Smooth muscle cell (in vitro differentiated cells): ENCODE measurements around the gene LMF1. TPM values are rescaled to one million over a fixed set of nuclear protein-coding genes. Genes with fewer than 3 reads are reported as not detected.

ENCODE experiments used
- DNase-seq: peaks from one replicate; lab custom pipeline; 2025; ENCODE audit not compliant: unreplicated experiment; lab: John Stamatoyannopoulos, UW
- H2AFZ ChIP-seq: fragments of 200-600 bp; sonication (generic); 2 replicates; pipeline ENCODE4 v1.6.0; 2016; ENCODE audit warnings: antibody characterized with exemption, low read depth, mild to moderate bottlenecking
- H3F3A ChIP-seq: fragments of 200-600 bp; sonication (generic); 2 replicates; pipeline ENCODE4 v1.6.0; 2017; ENCODE audit warnings: antibody characterized with exemption, low read depth
- H3K27ac ChIP-seq: fragments of 200-600 bp; sonication (generic); 2 replicates; pipeline ENCODE4 v1.5.1; 2016; ENCODE audit warnings: low read depth, mild to moderate bottlenecking
- H3K27me3 ChIP-seq: fragments of 200-600 bp; sonication (generic); 2 replicates; pipeline ENCODE4 v1.6.1; 2016; ENCODE audit warnings: low read depth, mild to moderate bottlenecking
- H3K36me3 ChIP-seq: fragments of 200-600 bp; sonication (generic); 2 replicates; pipeline ENCODE4 v1.5.1; 2016; ENCODE audit warnings: low read depth
- H3K4me1 ChIP-seq: fragments of 200-600 bp; sonication (generic); 2 replicates; pipeline ENCODE4 v1.5.1; 2016; ENCODE audit warnings: low read depth
- H3K4me2 ChIP-seq: fragments of 200-600 bp; sonication (generic); 2 replicates; pipeline ENCODE4 v1.6.0; 2016; ENCODE audit warnings: mild to moderate bottlenecking
- H3K4me3 ChIP-seq: fragments of 200-600 bp; sonication (generic); 2 replicates; pipeline ENCODE4 v1.5.1; 2016; ENCODE audit warnings: mild to moderate bottlenecking
- H3K79me2 ChIP-seq: fragments of 200-600 bp; sonication (generic); 2 replicates; pipeline ENCODE4 v1.6.0; 2016; ENCODE audit warnings: low read depth, mild to moderate bottlenecking
- H3K9ac ChIP-seq: fragments of 200-600 bp; sonication (generic); 2 replicates; pipeline ENCODE4 v1.6.0; 2016; ENCODE audit warnings: low read depth
- H3K9me3 ChIP-seq: fragments of 200-600 bp; sonication (generic); replicated peaks from 2 replicates; pipeline ENCODE4 v1.5.1; 2016; ENCODE audit warnings: low read depth
- H4K20me1 ChIP-seq: fragments of 200-600 bp; sonication (generic); 2 replicates; pipeline ENCODE4 v1.6.0; 2016; ENCODE audit warnings: low read depth
- CTCF ChIP-seq: fragments of 200-600 bp; sonication (generic); IDR thresholded peaks from 2 replicates; pipeline ENCODE4 v1.5.1; 2017; ENCODE audit warnings: borderline replicate concordance, mild to moderate bottlenecking, antibody characterized with exemption; ENCODE audit not compliant: insufficient read depth, poor library complexity, severe bottlenecking
- WGBS: methylation state at CpG from one replicate; pipeline ENCODE4 v1.1.7; 2016; ENCODE audit warnings: low lambda C conversion rate; 5-methylcytosine and 5-hydroxymethylcytosine counted together
- polyA plus RNA-seq: library from polyadenylated mRNA; unstranded; fragments of >200 nt; fragmentation: Nextera tagmentation; extraction: Ambion mirVana; gene quantifications from 2 replicates; pipeline ENCODE4 v1.2.1, GENCODE V29; 2016
- total RNA-seq: library from RNA; depleted of rRNA; stranded (reverse); fragments of >200 nt; gene quantifications from 2 replicates; pipeline ENCODE4 v1.2.3, GENCODE V29; 2014

Gene LMF1
- total and polyA plus RNA-seq, 2 experiments from 2014 or later: 25.3 to 29.8 TPM

GRCh38 chr16:922051-922450, 48.7 kb downstream of the LMF1 start:
- Histone ChIP-seq H3K36me3 (no peaks in the 10 kb centered on the region), H3K27ac (peak overlapping the region; percentile 73), H4K20me1 (peaks cover 19% of the 10 kb centered on the region), H3K79me2 (peaks cover 9% of the 10 kb centered on the region), H3K4me3 (no peak overlapping the region), H3K4me2 (peak overlapping the region; percentile 22), H2AFZ (no peak overlapping the region), H3K4me1 (peaks cover 9% of the 10 kb centered on the region), H3F3A (peaks cover 15% of the 10 kb centered on the region), H3K9me3 (no peaks in the 10 kb centered on the region), H3K27me3 (no peaks in the 10 kb centered on the region), H3K9ac (no peak overlapping the region)
- TF ChIP-seq CTCF: no peak
- DNase-seq: no peak
- WGBS: 77% methylated on average over 13 of the region's 13 CpGs

- Histone ChIP-seq H3K9me3 (no peaks in the 10 kb centered on the region), H3K4me2 (peak overlapping the region; percentile 35), H3F3A (peaks cover 15% of the 10 kb centered on the region), H4K20me1 (peaks cover 14% of the 10 kb centered on the region), H3K4me1 (peaks cover 9% of the 10 kb centered on the region), H3K79me2 (peaks cover 9% of the 10 kb centered on the region), H3K4me3 (no peak overlapping the region), H3K27ac (peak overlapping the region; percentile 73), H3K9ac (no peak overlapping the region), H2AFZ (no peak overlapping the region), H3K27me3 (no peaks in the 10 kb centered on the region), H3K36me3 (no peaks in the 10 kb centered on the region)
- 97% methylated on average over 32 of the region's 32 CpGs for WGBS
- no peak for TF ChIP-seq CTCF
- DNase-seq: no peak
Measured at GRCh38 chr16:921321-921905, 49.4 kb downstream of the LMF1 start.

GRCh38 chr16:920717-921116, 50.1 kb downstream of the LMF1 start:
- Histone ChIP-seq H3K4me1 (peaks cover 9% of the 10 kb centered on the region), H3K27me3 (no peaks in the 10 kb centered on the region), H3K9ac (no peak overlapping the region), H4K20me1 (peaks cover 7% of the 10 kb centered on the region), H3K4me2 (peak overlapping the region; percentile 35), H3K79me2 (peaks cover 9% of the 10 kb centered on the region), H2AFZ (no peak overlapping the region), H3K36me3 (no peaks in the 10 kb centered on the region), H3K27ac (peak overlapping the region; percentile 73), H3F3A (peaks cover 15% of the 10 kb centered on the region), H3K4me3 (no peak overlapping the region), H3K9me3 (no peaks in the 10 kb centered on the region)
- TF ChIP-seq CTCF: no peak
- WGBS: 37% methylated on average over 18 of the region's 18 CpGs
- DNase-seq: peak; percentile 27

- peaks cover 6% of the 10 kb centered on the region for H3K4me1 ChIP-seq
- peak overlapping the region; percentile 73 for H3K27ac ChIP-seq
- TF ChIP-seq CTCF: no peak
- H3K9ac ChIP-seq: no peak overlapping the region
- H3K9me3 ChIP-seq: no peaks in the 10 kb centered on the region
- H3K4me2 ChIP-seq: peak overlapping the region; percentile 35
- no peaks in the 10 kb centered on the region for H3K36me3 ChIP-seq
- peaks cover 3% of the 10 kb centered on the region for H4K20me1 ChIP-seq
- H3F3A ChIP-seq: peaks cover 15% of the 10 kb centered on the region
- H3K4me3 ChIP-seq: no peak overlapping the region
- peak; percentile 27 for DNase-seq
- H3K79me2 ChIP-seq: peaks cover 9% of the 10 kb centered on the region
- no peak overlapping the region for H2AFZ ChIP-seq
- H3K27me3 ChIP-seq: no peaks in the 10 kb centered on the region
- 57% methylated on average over 23 of the region's 23 CpGs for WGBS
Measured at GRCh38 chr16:920051-920681, 50.6 kb downstream of the LMF1 start.
